Effector memory CD8-positive, alpha-beta T cell (primary cell): ENCODE results near the gene SNED1.

ENCODE experiments used
- ATAC-seq: fragments of 150-1000 bp; cut with Tn5 transposase; replicated peaks from 2 replicates; pipeline ENCODE4 v1.10.0; 2021; ENCODE audit warnings: mild to moderate bottlenecking, moderate library complexity
- DNase-seq, 3 experiments: peaks; one replicate each; pipeline ENCODE4 v3.0.0; 2021
- H3K27ac Mint-ChIP-seq, 2 donors: one replicate each; pipeline ENCODE4 v1.8.0; 2022; ENCODE audit warnings: mild to moderate bottlenecking in 2 of 2, mixed read lengths in 2 of 2, moderate library complexity in 2 of 2
- H3K27me3 Mint-ChIP-seq, 2 donors: one replicate each; pipeline ENCODE4 v1.8.0; 2022; ENCODE audit warnings: mixed read lengths in 2 of 2
- H3K36me3 Mint-ChIP-seq: one replicate; pipeline ENCODE4 v1.8.0; 2022; ENCODE audit warnings: mild to moderate bottlenecking, moderate library complexity, mixed read lengths; ENCODE audit not compliant: insufficient read depth
- H3K4me1 Mint-ChIP-seq, 2 donors: one replicate each; pipeline ENCODE4 v1.8.0; 2022; ENCODE audit warnings: low read depth in 2 of 2, mixed read lengths in 2 of 2
- H3K4me3 Mint-ChIP-seq, 2 donors: one replicate each; pipeline ENCODE4 v1.8.0; 2022; ENCODE audit warnings: mild to moderate bottlenecking in 2 of 2, mixed read lengths in 2 of 2, moderate library complexity in 2 of 2
- H3K9me3 Mint-ChIP-seq, 2 donors: one replicate each; pipeline ENCODE4 v1.8.0; 2022; ENCODE audit warnings: mixed read lengths in 2 of 2

Gene SNED1

GRCh38 chr2:241017228-241017940, 19.0 kb downstream of the SNED1 start:
- peaks cover 0 to under 1% of the 10 kb centered on the region in 2 donors for H3K9me3 Mint-ChIP-seq
- no peaks in the 10 kb centered on the region for H3K4me1 Mint-ChIP-seq
- no peak overlapping the region for H3K4me3 Mint-ChIP-seq
- ATAC-seq (no peak), DNase-seq (no peak)
- peaks cover 7 to 44% of the 10 kb centered on the region in 2 donors for H3K27me3 Mint-ChIP-seq
- no peak overlapping the region for H3K27ac Mint-ChIP-seq
- H3K36me3 Mint-ChIP-seq: no peaks in the 10 kb centered on the region

GRCh38 chr2:241018051-241018891, 19.9 kb downstream of the SNED1 start:
- ATAC-seq: no peak
- H3K27me3 Mint-ChIP-seq: peaks cover 7 to 38% of the 10 kb centered on the region in 2 donors
- no peaks in the 10 kb centered on the region for H3K36me3 Mint-ChIP-seq
- peak overlapping the region in 1 of 2 donors; percentile 15 for H3K27ac Mint-ChIP-seq
- H3K4me3 Mint-ChIP-seq: no peak overlapping the region
- H3K4me1 Mint-ChIP-seq: no peaks in the 10 kb centered on the region
- DNase-seq: no peak
- H3K9me3 Mint-ChIP-seq: peaks cover 0 to 2% of the 10 kb centered on the region in 2 donors

- no peak for ATAC-seq
- Mint-ChIP-seq H3K27me3 (peaks cover 7 to 30% of the 10 kb centered on the region in 2 donors), H3K4me1 (no peaks in the 10 kb centered on the region)
These were observed 21.2 kb downstream of the SNED1 start for GRCh38 chr2:241019441-241020139.

GRCh38 chr2:241020201-241020600, 21.8 kb downstream of the SNED1 start:
- Mint-ChIP-seq H3K27me3 (peaks cover 7 to 26% of the 10 kb centered on the region in 2 donors), H3K4me1 (no peaks in the 10 kb centered on the region), H3K9me3 (peaks cover 1 to 2% of the 10 kb centered on the region in 2 donors), H3K27ac (no peak overlapping the region), H3K4me3 (no peak overlapping the region), H3K36me3 (no peaks in the 10 kb centered on the region)
- DNase-seq (no peak), ATAC-seq (no peak)

More at GRCh38 chr2:241019441-241020139, 21.2 kb downstream of the SNED1 start:
- no peak for DNase-seq
- Mint-ChIP-seq H3K36me3 (no peaks in the 10 kb centered on the region), H3K9me3 (peaks cover 0 to 2% of the 10 kb centered on the region in 2 donors), H3K27ac (no peak overlapping the region), H3K4me3 (no peak overlapping the region)

- Mint-ChIP-seq H3K27ac (no peak overlapping the region), H3K4me1 (no peaks in the 10 kb centered on the region), H3K4me3 (no peak overlapping the region), H3K9me3 (peaks cover 4 to 6% of the 10 kb centered on the region in 2 donors), H3K27me3 (peaks cover 7 to 26% of the 10 kb centered on the region in 2 donors), H3K36me3 (no peaks in the 10 kb centered on the region)
- ATAC-seq (no peak), DNase-seq (no peak)
These were observed 22.3 kb downstream of the SNED1 start for GRCh38 chr2:241020629-241021190.

GRCh38 chr2:241025639-241026038, 27.2 kb downstream of the SNED1 start:
- peaks cover 7 to 19% of the 10 kb centered on the region in 2 donors for H3K9me3 Mint-ChIP-seq
- H3K36me3 Mint-ChIP-seq: no peaks in the 10 kb centered on the region
- H3K4me1 Mint-ChIP-seq: no peaks in the 10 kb centered on the region
- ATAC-seq (no peak), DNase-seq (no peak)
- no peak overlapping the region for H3K4me3 Mint-ChIP-seq
- peaks cover 0 to 10% of the 10 kb centered on the region in 2 donors for H3K27me3 Mint-ChIP-seq
- H3K27ac Mint-ChIP-seq: no peak overlapping the region

- Mint-ChIP-seq H3K36me3 (peaks cover 2% of the 10 kb centered on the region), H3K4me3 (no peak overlapping the region), H3K9me3 (peaks cover 5 to 19% of the 10 kb centered on the region in 2 donors), H3K27me3 (peaks cover 0 to 8% of the 10 kb centered on the region in 2 donors), H3K4me1 (no peaks in the 10 kb centered on the region), H3K27ac (no peak overlapping the region)
- ATAC-seq (no peak), DNase-seq (no peak)
These were observed 31.3 kb downstream of the SNED1 start for GRCh38 chr2:241029599-241030332.

GRCh38 chr2:241030333-241030680, 31.9 kb downstream of the SNED1 start:
- no peak overlapping the region for H3K4me3 Mint-ChIP-seq
- ATAC-seq: no peak
- H3K4me1 Mint-ChIP-seq: no peaks in the 10 kb centered on the region
- peaks cover 6% of the 10 kb centered on the region for H3K36me3 Mint-ChIP-seq
- H3K27me3 Mint-ChIP-seq: peaks cover 0 to 8% of the 10 kb centered on the region in 2 donors
- no peak overlapping the region for H3K27ac Mint-ChIP-seq
- DNase-seq: no peak
- peaks cover 5 to 17% of the 10 kb centered on the region in 2 donors for H3K9me3 Mint-ChIP-seq

- Mint-ChIP-seq H3K9me3 (peaks cover 2 to 12% of the 10 kb centered on the region in 2 donors), H3K36me3 (peaks cover 6% of the 10 kb centered on the region), H3K4me1 (no peaks in the 10 kb centered on the region), H3K4me3 (no peak overlapping the region), H3K27me3 (peaks cover 0 to 8% of the 10 kb centered on the region in 2 donors), H3K27ac (no peak overlapping the region)
- DNase-seq (no peak), ATAC-seq (no peak)
These were observed 32.5 kb downstream of the SNED1 start for GRCh38 chr2:241030883-241031282.

- peaks cover 11% of the 10 kb centered on the region for H3K36me3 Mint-ChIP-seq
- H3K9me3 Mint-ChIP-seq: peaks cover 0 to 5% of the 10 kb centered on the region in 2 donors
- no peak overlapping the region for H3K27ac Mint-ChIP-seq
- DNase-seq (no peak), ATAC-seq (no peak)
- H3K4me3 Mint-ChIP-seq: no peak overlapping the region
- H3K4me1 Mint-ChIP-seq: no peaks in the 10 kb centered on the region
- peaks cover 0 to 8% of the 10 kb centered on the region in 2 donors for H3K27me3 Mint-ChIP-seq
These were observed 33.2 kb downstream of the SNED1 start for GRCh38 chr2:241031436-241032165.

- no peak for ATAC-seq
- Mint-ChIP-seq H3K9me3 (no peaks in the 10 kb centered on the region), H3K27me3 (peaks cover 5 to 8% of the 10 kb centered on the region in 2 donors), H3K4me3 (no peak overlapping the region), H3K4me1 (peaks cover 0 to 8% of the 10 kb centered on the region in 2 donors), H3K36me3 (peaks cover 15% of the 10 kb centered on the region), H3K27ac (no peak overlapping the region)
- no peak for DNase-seq
These were observed 35.0 kb downstream of the SNED1 start for GRCh38 chr2:241033336-241033987.

- no peak for DNase-seq
- Mint-ChIP-seq H3K27me3 (peaks cover 5 to 8% of the 10 kb centered on the region in 2 donors), H3K27ac (no peak overlapping the region), H3K9me3 (no peaks in the 10 kb centered on the region), H3K36me3 (peaks cover 15% of the 10 kb centered on the region), H3K4me1 (peaks cover 0 to 8% of the 10 kb centered on the region in 2 donors), H3K4me3 (no peak overlapping the region)
- ATAC-seq: no peak
These were observed 35.6 kb downstream of the SNED1 start for GRCh38 chr2:241033994-241034393.
